ENCODE data around the gene FAM184A. TPM values are rescaled to one million over a fixed set of nuclear protein-coding genes. Genes with fewer than 3 reads are reported as not detected.

Gene FAM184A
- total RNA-seq, 2 experiments from 2014 or later = 7.4 to 8.3 TPM

DNA sequence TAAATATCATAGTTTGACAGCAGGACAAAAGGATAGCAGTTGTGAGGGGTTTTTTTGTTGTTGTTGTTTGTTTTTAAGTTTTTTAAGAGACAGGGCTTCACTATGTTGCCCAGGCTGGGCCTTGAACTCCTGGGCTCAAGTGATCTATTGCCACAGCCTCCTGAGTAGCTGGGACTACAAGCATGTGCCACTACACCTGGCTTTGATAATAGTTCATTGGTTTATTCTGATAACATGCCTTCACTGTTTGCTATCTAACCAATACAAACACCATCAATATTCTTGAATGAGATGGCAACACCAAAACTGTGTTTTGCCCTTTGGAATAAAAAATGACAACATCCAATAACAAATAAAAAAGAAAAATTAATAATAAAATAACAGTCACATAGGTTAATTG is 41.2 kb downstream of the FAM184A start:
- Mint-ChIP-seq H3K4me1 (no peaks in the 10 kb centered on the region), H3K36me3 (ENCODE audit: low read depth) (no peaks in the 10 kb centered on the region), H3K27me3 (no peaks in the 10 kb centered on the region), H3K9me3 (no peaks in the 10 kb centered on the region), H3K4me3 (no peak overlapping the region), H3K27ac (no peak overlapping the region)
- ChIA-PET CTCF (no interaction called here), POLR2A (no interaction called here)
- DNase-seq = no peak

- no peaks in the 10 kb centered on the region for H3K27me3 Mint-ChIP-seq
These were observed 42.4 kb downstream of the FAM184A start for GRCh38 chr6:119036081-119036480.

GRCh38 chr6:119035459-119035858 is 43.0 kb downstream of the FAM184A start:
- Mint-ChIP-seq H3K9me3 (no peaks in the 10 kb centered on the region), H3K27ac (no peak overlapping the region), H3K4me1 (no peaks in the 10 kb centered on the region), H3K4me3 (no peak overlapping the region), H3K27me3 (no peaks in the 10 kb centered on the region), H3K36me3 (ENCODE audit: low read depth) (no peaks in the 10 kb centered on the region)
- ChIA-PET CTCF (interaction anchor here (0.6 kb wide), 1 partner anchor 174 kb away, joined by 6 read pairs; no protein-coding TSS in a partner anchor), POLR2A (no interaction called here)
- DNase-seq = no peak

More at GRCh38 chr6:119036081-119036480, 42.4 kb downstream of the FAM184A start:
- Mint-ChIP-seq H3K9me3 (no peaks in the 10 kb centered on the region), H3K4me3 (no peak overlapping the region), H3K27ac (no peak overlapping the region), H3K36me3 (ENCODE audit: low read depth) (no peaks in the 10 kb centered on the region), H3K4me1 (no peaks in the 10 kb centered on the region)
- ChIA-PET POLR2A (no interaction called here), CTCF (interaction anchor here (0.6 kb wide), 1 partner anchor 173 kb away, joined by 6 read pairs; no protein-coding TSS in a partner anchor)
- no peak for DNase-seq

GRCh38 chr6:119034827-119035458 is 43.5 kb downstream of the FAM184A start:
- POLR2A ChIA-PET = no interaction called here
- CTCF ChIA-PET = no interaction called here
- H3K36me3 Mint-ChIP-seq (ENCODE audit: low read depth) = no peaks in the 10 kb centered on the region

DNA sequence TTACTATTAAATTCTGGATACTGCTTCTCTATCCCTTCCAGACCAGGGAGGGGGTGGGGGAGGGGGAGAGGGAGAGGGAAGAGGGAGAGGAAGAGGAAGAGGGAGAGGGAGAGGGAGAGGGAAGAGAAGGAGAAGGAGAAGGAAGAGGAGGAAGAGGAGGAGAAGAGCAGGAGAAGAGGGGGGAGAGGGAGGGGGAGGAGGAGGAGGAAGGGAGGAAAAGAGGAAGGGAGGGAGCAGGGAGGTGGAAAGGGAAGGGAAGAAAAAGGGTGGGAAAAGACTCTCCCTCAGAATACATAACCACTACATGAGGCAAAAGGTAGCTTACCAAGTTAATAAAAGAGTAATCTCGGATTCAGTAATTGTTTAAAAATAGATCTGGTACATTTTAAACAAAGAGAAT is 46.0 kb downstream of the FAM184A start:
- no peaks in the 10 kb centered on the region for H3K9me3 Mint-ChIP-seq
- H3K27ac Mint-ChIP-seq = no peak overlapping the region
- no peaks in the 10 kb centered on the region for H3K4me1 Mint-ChIP-seq
- H3K27me3 Mint-ChIP-seq = no peaks in the 10 kb centered on the region
- H3K4me3 Mint-ChIP-seq = no peak overlapping the region
- no peak for DNase-seq
- H3K36me3 Mint-ChIP-seq (ENCODE audit: low read depth) = peaks cover 1% of the 10 kb centered on the region
- CTCF ChIA-PET = interaction anchor here (0.9 kb wide), 1 partner anchor 12 kb away, joined by 3 read pairs; no protein-coding TSS in a partner anchor
- POLR2A ChIA-PET = no interaction called here

More at GRCh38 chr6:119034827-119035458, 43.5 kb downstream of the FAM184A start:
- Mint-ChIP-seq H3K9me3 (no peaks in the 10 kb centered on the region), H3K4me1 (no peaks in the 10 kb centered on the region), H3K4me3 (no peak overlapping the region), H3K27me3 (no peaks in the 10 kb centered on the region), H3K27ac (no peak overlapping the region)
- DNase-seq = no peak

DNA sequence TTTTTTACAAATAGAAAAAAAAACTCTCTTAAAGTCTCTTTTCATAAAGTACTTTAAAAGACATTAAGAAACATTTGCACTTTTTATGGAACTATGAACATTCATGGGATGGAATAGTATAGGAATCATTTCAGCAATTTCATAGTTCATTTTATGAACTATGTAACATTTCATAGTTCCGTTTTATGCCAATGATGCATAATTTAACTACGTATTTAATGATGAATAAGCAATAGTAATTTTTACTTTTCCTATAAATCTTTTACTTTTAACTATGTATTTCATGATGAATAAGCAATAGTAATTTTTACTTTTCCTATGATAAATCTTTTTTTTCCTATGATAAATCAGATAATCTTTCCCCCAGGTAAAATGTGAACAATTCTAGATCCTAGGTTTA is 47.7 kb downstream of the FAM184A start:
- Mint-ChIP-seq H3K36me3 (ENCODE audit: low read depth) (peaks cover 1% of the 10 kb centered on the region), H3K27ac (no peak overlapping the region), H3K9me3 (peaks cover 5% of the 10 kb centered on the region), H3K4me1 (no peaks in the 10 kb centered on the region), H3K4me3 (no peak overlapping the region), H3K27me3 (no peaks in the 10 kb centered on the region)
- CTCF ChIA-PET = no interaction called here
- no peak for DNase-seq
- POLR2A ChIA-PET = no interaction called here

DNA sequence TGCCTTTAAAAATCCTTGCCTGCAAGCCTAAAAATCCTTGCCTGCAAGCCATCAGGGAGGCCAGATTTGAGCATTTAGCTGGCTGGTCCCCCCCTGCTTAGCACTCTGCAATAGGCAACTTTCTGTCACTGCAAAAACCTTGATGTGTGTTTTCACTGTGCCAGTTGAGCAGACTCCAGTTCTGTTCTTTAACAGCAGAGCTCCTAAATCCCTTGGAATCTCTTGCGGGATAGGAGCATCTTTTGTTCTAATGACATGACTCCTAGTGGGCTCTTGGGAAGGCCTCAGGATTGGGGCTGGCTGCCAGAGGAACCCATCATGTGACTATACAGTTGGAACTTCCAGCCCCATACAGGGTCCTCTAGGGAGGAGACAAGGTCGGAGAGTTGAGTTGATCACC is 50.4 kb downstream of the FAM184A start:
- Mint-ChIP-seq H3K36me3 (ENCODE audit: low read depth) (peaks cover 1% of the 10 kb centered on the region), H3K27me3 (no peaks in the 10 kb centered on the region), H3K4me3 (no peak overlapping the region), H3K4me1 (no peaks in the 10 kb centered on the region), H3K27ac (no peak overlapping the region), H3K9me3 (peaks cover 5% of the 10 kb centered on the region)
- POLR2A ChIA-PET = no interaction called here
- CTCF ChIA-PET = interaction anchor here (1.1 to 1.6 kb wide), 3 partner anchors 10 to 13 kb away, joined by 3 to 4 read pairs (median 4); no protein-coding TSS in a partner anchor
- DNase-seq = no peak

- no peaks in the 10 kb centered on the region for H3K4me1 Mint-ChIP-seq
- H3K4me3 Mint-ChIP-seq = no peak overlapping the region
- H3K27me3 Mint-ChIP-seq = no peaks in the 10 kb centered on the region
- no peak overlapping the region for H3K27ac Mint-ChIP-seq
- H3K9me3 Mint-ChIP-seq = peaks cover 5% of the 10 kb centered on the region
- ChIA-PET POLR2A (no interaction called here), CTCF (interaction anchor here (1.1 to 1.6 kb wide), 3 partner anchors 10 to 13 kb away, joined by 3 to 4 read pairs (median 4); no protein-coding TSS in a partner anchor)
- peaks cover 1% of the 10 kb centered on the region for H3K36me3 Mint-ChIP-seq (ENCODE audit: low read depth)
- no peak for DNase-seq
These were observed 51.0 kb downstream of the FAM184A start for GRCh38 chr6:119027465-119027864.

DNA sequence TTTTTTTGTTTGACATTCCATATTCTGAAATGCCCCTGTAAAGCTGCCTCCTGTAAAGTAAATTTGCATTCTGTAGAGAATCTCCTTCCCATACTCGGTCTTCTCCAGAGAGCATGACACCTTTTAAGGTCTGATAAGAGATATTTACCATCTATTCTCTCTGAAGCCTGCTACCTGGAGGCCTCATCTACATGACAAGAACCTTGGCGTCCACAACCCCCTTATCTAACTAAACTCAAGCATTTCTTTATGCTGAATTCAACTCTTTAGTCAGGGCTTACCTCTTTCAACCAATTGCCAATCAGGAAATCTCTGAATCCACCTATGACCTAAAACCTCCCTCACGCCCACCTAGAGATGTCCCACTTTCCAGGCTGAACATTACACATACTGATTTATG is 51.6 kb downstream of the FAM184A start:
- H3K36me3 Mint-ChIP-seq (ENCODE audit: low read depth) = peaks cover 1% of the 10 kb centered on the region
- DNase-seq = no peak
- H3K27me3 Mint-ChIP-seq = no peaks in the 10 kb centered on the region
- no peaks in the 10 kb centered on the region for H3K4me1 Mint-ChIP-seq
- no peak overlapping the region for H3K27ac Mint-ChIP-seq
- peaks cover 5% of the 10 kb centered on the region for H3K9me3 Mint-ChIP-seq
- H3K4me3 Mint-ChIP-seq = no peak overlapping the region
- POLR2A ChIA-PET = no interaction called here
- CTCF ChIA-PET = interaction anchor here (1.6 kb wide), 1 partner anchor 14 kb away, joined by 4 read pairs; no protein-coding TSS in a partner anchor

- ChIA-PET POLR2A (no interaction called here), CTCF (no interaction called here)
- Mint-ChIP-seq H3K4me3 (no peak overlapping the region), H3K4me1 (peaks cover 6% of the 10 kb centered on the region), H3K36me3 (ENCODE audit: low read depth) (peaks cover 2% of the 10 kb centered on the region), H3K27ac (no peak overlapping the region), H3K9me3 (peaks cover 5% of the 10 kb centered on the region), H3K27me3 (no peaks in the 10 kb centered on the region)
- no peak for DNase-seq
These were observed 52.7 kb downstream of the FAM184A start for GRCh38 chr6:119025793-119026192.

GRCh38 chr6:119024111-119024510 is 54.4 kb downstream of the FAM184A start:
- H3K4me1 Mint-ChIP-seq = peaks cover 10% of the 10 kb centered on the region
- H3K36me3 Mint-ChIP-seq (ENCODE audit: low read depth) = peaks cover 2% of the 10 kb centered on the region
- ChIA-PET POLR2A (interaction anchor here (0.6 kb wide), 1 partner anchor 664 kb away, joined by 4 read pairs; no protein-coding TSS in a partner anchor), CTCF (interaction anchor here (0.8 to 1.3 kb wide), 3 partner anchors 11 to 87 kb away, joined by 3 read pairs; no protein-coding TSS in a partner anchor)
- DNase-seq = no peak
- H3K27ac Mint-ChIP-seq = no peak overlapping the region
- H3K27me3 Mint-ChIP-seq = no peaks in the 10 kb centered on the region
- H3K9me3 Mint-ChIP-seq = peaks cover 5% of the 10 kb centered on the region
- H3K4me3 Mint-ChIP-seq = no peak overlapping the region

- CTCF ChIA-PET = no interaction called here
- no peak for DNase-seq
- Mint-ChIP-seq H3K27me3 (no peaks in the 10 kb centered on the region), H3K36me3 (ENCODE audit: low read depth) (peaks cover 2% of the 10 kb centered on the region), H3K27ac (no peak overlapping the region), H3K4me3 (no peak overlapping the region), H3K9me3 (peaks cover 5% of the 10 kb centered on the region), H3K4me1 (peaks cover 10% of the 10 kb centered on the region)
- POLR2A ChIA-PET = no interaction called here
These were observed 55.7 kb downstream of the FAM184A start for GRCh38 chr6:119022796-119023195.

- Mint-ChIP-seq H3K4me3 (no peak overlapping the region), H3K27me3 (no peaks in the 10 kb centered on the region), H3K9me3 (no peaks in the 10 kb centered on the region), H3K27ac (no peak overlapping the region), H3K36me3 (ENCODE audit: low read depth) (peaks cover 12% of the 10 kb centered on the region), H3K4me1 (peaks cover 10% of the 10 kb centered on the region)
- ChIA-PET POLR2A (no interaction called here), CTCF (no interaction called here)
- DNase-seq = no peak
These were observed 57.6 kb downstream of the FAM184A start for GRCh38 chr6:119020597-119021561.

Data from activated CD4-positive, alpha-beta T cell treated with anti-CD3 and anti-CD28 coated beads, Interleukin-2, amount 10 ng/mL, durations not matched to agents 7 days and 5 days (primary cell).